ENCODE measurements around the gene PLOD1.

Gene PLOD1

GRCh38 chr1:12011998-12012397, 77.5 kb downstream of the PLOD1 start:
- TF ChIP-seq CTCF (IDR thresholded peaks at IDR 0.05; ENCODE audit: insufficient read depth, low read length, missing control alignments), result no peak
- ChIA-PET POLR2A (no interaction called here), CTCF (interaction anchor here (2.2 kb wide), 1 partner anchor 10 kb away, joined by 7 read pairs; no protein-coding TSS in a partner anchor)
- no peak for DNase-seq (ENCODE audit: low read depth, low spot score)
- no peak overlapping the region for H3K4me3 ChIP-seq (ENCODE audit: low read depth, low read length)

- TF ChIP-seq CTCF (IDR thresholded peaks at IDR 0.05; ENCODE audit: insufficient read depth, low read length, missing control alignments), result no peak
- ChIA-PET POLR2A (no interaction called here), CTCF (interaction anchor here (1.3 to 2.2 kb wide), 2 partner anchors 11 to 19 kb away, joined by 4 to 7 read pairs; no protein-coding TSS in a partner anchor)
- H3K4me3 ChIP-seq (ENCODE audit: low read depth, low read length), result no peak overlapping the region
- DNase-seq (ENCODE audit: low read depth, low spot score), result no peak
These were observed 78.2 kb downstream of the PLOD1 start for GRCh38 chr1:12012560-12013316.

GRCh38 chr1:12014141-12014991, 79.8 kb downstream of the PLOD1 start:
- no peak for TF ChIP-seq CTCF (IDR thresholded peaks at IDR 0.05; ENCODE audit: insufficient read depth, low read length, missing control alignments)
- DNase-seq (ENCODE audit: low read depth, low spot score), result no peak
- CTCF ChIA-PET, result no interaction called here
- POLR2A ChIA-PET, result no interaction called here
- no peak overlapping the region for H3K4me3 ChIP-seq (ENCODE audit: low read depth, low read length)

- no peak overlapping the region for H3K4me3 ChIP-seq (ENCODE audit: low read depth, low read length)
- CTCF ChIA-PET, result no interaction called here
- no peak for DNase-seq (ENCODE audit: low read depth, low spot score)
- TF ChIP-seq CTCF (IDR thresholded peaks at IDR 0.05; ENCODE audit: insufficient read depth, low read length, missing control alignments), result no peak
- POLR2A ChIA-PET, result no interaction called here
These were observed 80.5 kb downstream of the PLOD1 start for GRCh38 chr1:12015001-12015491.

- no peak overlapping the region for H3K4me3 ChIP-seq (ENCODE audit: low read depth, low read length)
- ChIA-PET POLR2A (no interaction called here), CTCF (interaction anchor here (0.7 kb wide), 1 partner anchor 9 kb away, joined by 3 read pairs; no protein-coding TSS in a partner anchor)
- no peak for TF ChIP-seq CTCF (IDR thresholded peaks at IDR 0.05; ENCODE audit: insufficient read depth, low read length, missing control alignments)
- DNase-seq (ENCODE audit: low read depth, low spot score), result no peak
These were observed 81.0 kb downstream of the PLOD1 start for GRCh38 chr1:12015499-12015898.

GRCh38 chr1:12016182-12016581, 81.7 kb downstream of the PLOD1 start:
- ChIA-PET POLR2A (no interaction called here), CTCF (interaction anchor here (0.7 kb wide), 1 partner anchor 9 kb away, joined by 3 read pairs; no protein-coding TSS in a partner anchor)
- no peak for DNase-seq (ENCODE audit: low read depth, low spot score)
- no peak for TF ChIP-seq CTCF (IDR thresholded peaks at IDR 0.05; ENCODE audit: insufficient read depth, low read length, missing control alignments)
- H3K4me3 ChIP-seq (ENCODE audit: low read depth, low read length), result no peak overlapping the region
